ENCODE results near the gene HEATR1.
"Not testable (repeated sequence)": the region's sequence is repeated elsewhere in the genome, so short reads cannot be mapped to it uniquely, and the experiment has no call there.

HEATR1 gene

DNA sequence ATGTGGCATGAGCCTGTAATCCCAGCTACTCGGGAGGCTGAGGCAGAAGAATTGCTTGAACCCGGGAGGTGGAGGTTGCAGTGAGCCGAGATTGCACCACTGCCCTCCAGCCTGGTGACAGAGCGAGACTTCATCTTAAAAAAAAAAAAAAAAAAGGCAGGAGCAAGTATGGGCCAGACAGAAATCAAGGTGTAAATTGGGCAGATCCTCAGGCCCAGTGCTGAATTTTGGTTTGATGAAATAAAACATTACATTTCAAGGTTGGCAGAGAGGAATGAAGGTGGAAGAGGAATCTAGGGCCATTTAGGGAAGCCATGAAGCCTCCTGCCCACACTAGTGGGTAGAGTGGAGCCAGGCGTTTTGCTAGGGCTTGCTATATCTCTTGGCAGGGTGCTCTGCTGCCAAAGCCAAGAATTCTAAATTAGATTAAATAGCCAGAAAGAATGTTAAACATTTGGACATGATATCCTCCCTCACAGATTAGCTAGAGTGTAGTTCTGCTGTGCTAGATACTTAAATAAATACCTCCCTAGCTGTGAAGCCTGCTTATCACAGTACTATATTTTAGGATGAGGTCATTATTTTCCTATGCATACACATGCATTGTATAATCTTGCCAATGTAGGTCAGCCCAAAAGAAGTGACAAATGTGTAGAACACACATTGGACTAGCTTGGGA, 97.2 kb downstream of the HEATR1 start (continued):
- TF ChIP-seq ZNF335 (tag by site-specific recombination; conservative IDR thresholded peaks at IDR 0.05) (peak; percentile 72), ZNF184 (tag by site-specific recombination; IDR thresholded peaks at IDR 0.05) (0 out of 2 replicates have a peak, but pooled peaks have one; percentile 46), ZNF639 (tag by site-specific recombination; IDR thresholded peaks at IDR 0.05) (0 out of 2 replicates have a peak, but pooled peaks have one; percentile 33), REPIN1 (tag by site-specific recombination; IDR thresholded peaks at IDR 0.05; ENCODE audit: low read depth) (no peak), KLF8 (tag by site-specific recombination; IDR thresholded peaks at IDR 0.05) (0 out of 2 replicates have a peak, but pooled peaks have one; percentile 47)

DNA sequence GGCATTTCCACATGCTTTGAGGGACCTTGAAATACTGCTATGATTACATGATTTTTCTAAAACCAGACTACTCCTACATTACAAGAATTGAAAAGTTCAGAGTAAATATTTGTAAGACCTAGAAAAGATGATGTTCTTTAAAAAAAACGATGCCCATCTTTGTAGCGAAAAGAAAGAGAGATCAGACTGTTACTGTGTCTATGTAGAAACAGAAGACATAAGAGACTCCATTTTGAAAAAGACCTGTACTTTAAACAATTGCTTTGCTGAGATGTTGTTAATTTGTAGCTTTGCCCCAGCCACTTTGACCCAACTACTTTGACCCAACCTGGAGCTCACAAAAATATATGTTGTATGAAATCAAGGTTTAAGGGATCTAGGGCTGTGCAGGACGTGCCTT, 100.0 kb downstream of the HEATR1 start:
- H3K27ac ChIP-seq (ENCODE audit: extremely low read depth, low read depth, low read length); H3K36me3 ChIP-seq (ENCODE audit: control insufficient read depth in 2 of 2, insufficient read depth in 1 of 2, low read length in 2 of 2); H3K9me3 ChIP-seq (ENCODE audit: control insufficient read depth, insufficient read depth, low read depth, low read length); H3K4me3 ChIP-seq (ENCODE audit: low read depth, low read length); POLR2A ChIA-PET: not testable (repeated sequence)
- peaks cover 16% of the 10 kb centered on the region for H3K4me1 ChIP-seq (ENCODE audit: control insufficient read depth, insufficient read depth, low read length)
- CTCF ChIA-PET, result interaction anchor here (0.8 kb wide), 1 partner anchor 53 kb away, joined by 3 read pairs; no protein-coding TSS in a partner anchor

DNA sequence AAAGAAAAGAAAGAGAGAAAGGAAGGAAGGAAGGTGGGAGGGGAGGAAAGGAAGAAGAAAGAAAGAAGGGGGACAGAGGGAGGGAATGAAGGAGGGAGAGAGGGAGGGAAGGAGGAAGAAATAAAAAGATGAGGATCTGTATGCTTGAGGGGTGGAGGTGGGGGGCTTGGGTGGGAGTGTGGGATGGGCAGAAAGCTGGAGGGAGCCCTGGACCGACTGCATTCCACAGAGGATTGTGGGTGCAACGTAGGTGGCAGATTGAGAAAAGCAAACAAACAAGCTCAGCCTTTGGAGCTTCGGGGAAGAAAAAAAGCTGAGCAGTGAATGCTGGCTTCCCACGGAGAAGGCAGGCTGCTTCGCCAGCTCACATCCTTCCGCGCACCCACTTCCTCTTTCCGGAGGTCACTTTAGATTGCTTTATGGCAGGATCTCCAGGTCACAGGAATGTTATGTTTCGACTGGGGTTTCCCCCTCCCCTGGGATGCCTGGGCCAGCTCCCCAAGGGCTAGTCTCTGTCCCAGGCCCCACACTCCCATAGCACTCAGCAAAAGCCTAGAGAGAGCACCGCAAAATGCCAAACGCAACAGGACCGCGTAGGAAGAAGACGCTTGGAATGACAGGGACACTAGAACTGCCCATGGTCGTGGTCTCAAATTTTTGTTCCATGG, 101.2 kb downstream of the HEATR1 start:
- Histone ChIP-seq H3K4me1 (ENCODE audit: control insufficient read depth, insufficient read depth, low read length) (peaks cover 16% of the 10 kb centered on the region), H3K27ac (ENCODE audit: extremely low read depth, low read depth, low read length) (no peak overlapping the region; the same call in 1 of the 2 replicates), H3K36me3 (ENCODE audit: control insufficient read depth in 2 of 2, insufficient read depth in 1 of 2, low read length in 2 of 2) (no peaks in the 10 kb centered on the region), H3K4me3 (ENCODE audit: low read depth, low read length) (peak overlapping the region; percentile 3; the same call in 1 of the 2 replicates), H3K9me3 (ENCODE audit: control insufficient read depth, insufficient read depth, low read depth, low read length) (no peaks in the 10 kb centered on the region)
- ChIA-PET CTCF (interaction anchor here (1.4 kb wide), 1 partner anchor 399 kb away, joined by 6 read pairs; no protein-coding TSS in a partner anchor), POLR2A (interaction anchor here (0.7 to 1.2 kb wide), 5 partner anchors 14 to 292 kb away, joined by 3 to 9 read pairs (median 3); partner anchors contain the start of genes LGALS8 and MTR)
- TF ChIP-seq ZNF398 (tag by site-specific recombination; IDR thresholded peaks at IDR 0.05), result peak; percentile 65; the same call in 1 of the 2 replicates
- TF ChIP-seq ZBTB26 (tag by site-specific recombination; optimal IDR thresholded peaks at IDR 0.05), result no peak
- no peak for TF ChIP-seq SCRT2 (tag by site-specific recombination; IDR thresholded peaks at IDR 0.05)
- TF ChIP-seq EGR2 (tag by site-specific recombination; IDR thresholded peaks at IDR 0.05; ENCODE audit: low read depth), result peak; percentile 99
- peak; percentile 24; the same call in 1 of the 2 replicates for TF ChIP-seq ZNF10 (tag by site-specific recombination; IDR thresholded peaks at IDR 0.05)
- TF ChIP-seq TRIM28 (IDR thresholded peaks at IDR 0.05; ENCODE audit: borderline replicate concordance, low read length), result peak; percentile 36; the same call in 1 of the 2 replicates
- peak; percentile 65 for TF ChIP-seq ZNF76 (tag by site-specific recombination; IDR thresholded peaks at IDR 0.05; ENCODE audit: borderline replicate concordance, low read depth)
- no peak for TF ChIP-seq ZNF211 (tag by site-specific recombination; IDR thresholded peaks at IDR 0.05; ENCODE audit: low read depth)
- TF ChIP-seq ZXDB (tag by site-specific recombination; IDR thresholded peaks at IDR 0.05), result peak; percentile 55
- TF ChIP-seq ZNF548 (tag by site-specific recombination; IDR thresholded peaks at IDR 0.05), result no peak
- no peak for TF ChIP-seq ZNF341 (tag by site-specific recombination; IDR thresholded peaks at IDR 0.05; ENCODE audit: low read depth)
- TF ChIP-seq, protein P1, sequence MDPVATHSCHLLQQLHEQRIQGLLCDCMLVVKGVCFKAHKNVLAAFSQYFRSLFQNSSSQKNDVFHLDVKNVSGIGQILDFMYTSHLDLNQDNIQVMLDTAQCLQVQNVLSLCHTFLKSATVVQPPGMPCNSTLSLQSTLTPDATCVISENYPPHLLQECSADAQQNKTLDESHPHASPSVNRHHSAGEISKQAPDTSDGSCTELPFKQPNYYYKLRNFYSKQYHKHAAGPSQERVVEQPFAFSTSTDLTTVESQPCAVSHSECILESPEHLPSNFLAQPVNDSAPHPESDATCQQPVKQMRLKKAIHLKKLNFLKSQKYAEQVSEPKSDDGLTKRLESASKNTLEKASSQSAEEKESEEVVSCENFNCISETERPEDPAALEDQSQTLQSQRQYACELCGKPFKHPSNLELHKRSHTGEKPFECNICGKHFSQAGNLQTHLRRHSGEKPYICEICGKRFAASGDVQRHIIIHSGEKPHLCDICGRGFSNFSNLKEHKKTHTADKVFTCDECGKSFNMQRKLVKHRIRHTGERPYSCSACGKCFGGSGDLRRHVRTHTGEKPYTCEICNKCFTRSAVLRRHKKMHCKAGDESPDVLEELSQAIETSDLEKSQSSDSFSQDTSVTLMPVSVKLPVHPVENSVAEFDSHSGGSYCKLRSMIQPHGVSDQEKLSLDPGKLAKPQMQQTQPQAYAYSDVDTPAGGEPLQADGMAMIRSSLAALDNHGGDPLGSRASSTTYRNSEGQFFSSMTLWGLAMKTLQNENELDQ (tag by site-specific recombination; IDR thresholded peaks at IDR 0.05; ENCODE audit: low read depth), result no peak
- TF ChIP-seq, protein P2, sequence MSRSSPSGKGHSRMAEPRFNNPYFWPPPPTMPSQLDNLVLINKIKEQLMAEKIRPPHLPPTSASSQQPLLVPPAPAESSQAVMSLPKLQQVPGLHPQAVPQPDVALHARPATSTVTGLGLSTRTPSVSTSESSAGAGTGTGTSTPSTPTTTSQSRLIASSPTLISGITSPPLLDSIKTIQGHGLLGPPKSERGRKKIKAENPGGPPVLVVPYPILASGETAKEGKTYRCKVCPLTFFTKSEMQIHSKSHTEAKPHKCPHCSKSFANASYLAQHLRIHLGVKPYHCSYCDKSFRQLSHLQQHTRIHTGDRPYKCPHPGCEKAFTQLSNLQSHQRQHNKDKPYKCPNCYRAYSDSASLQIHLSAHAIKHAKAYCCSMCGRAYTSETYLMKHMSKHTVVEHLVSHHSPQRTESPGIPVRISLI (tag by site-specific recombination; IDR thresholded peaks at IDR 0.05), result peak; percentile 88
- TF ChIP-seq ZNF426 (tag by site-specific recombination; IDR thresholded peaks at IDR 0.05), result no peak
- no peak for TF ChIP-seq ZNF394 (tag by site-specific recombination; IDR thresholded peaks at IDR 0.05; ENCODE audit: borderline replicate concordance)
- peak; percentile 97 for TF ChIP-seq ZNF366 (tag by site-specific recombination; conservative IDR thresholded peaks at IDR 0.05)
- TF ChIP-seq ZNF623 (tag by site-specific recombination; IDR thresholded peaks at IDR 0.05), result no peak
- peak; percentile 99 for TF ChIP-seq ZFHX2 (tag by site-specific recombination; conservative IDR thresholded peaks at IDR 0.05)
- TF ChIP-seq HOXC10 (CRISPR knock-in tag; IDR thresholded peaks at IDR 0.05), result no peak

Data from HEK293 (cell line).